Fibroblast of lung (primary cell): ENCODE data around the gene ARMC3. TPM values are rescaled to one million over a fixed set of nuclear protein-coding genes. Genes with fewer than 3 reads are reported as not detected.

ENCODE experiments used
- DNase-seq, 2 donors: peaks; one replicate each; pipeline versions ENCODE4 v3.0.0 to v3.0.0-alpha.2; 2010; ENCODE audit warnings: low read depth in 2 of 2
- H2AFZ ChIP-seq: 2 replicates; pipeline ENCODE4 v1.5.1; 2012; ENCODE audit warnings: low read length, control low read depth, inconsistent platforms
- H3K27ac ChIP-seq: 2 replicates; pipeline ENCODE4 v1.5.1; 2011; ENCODE audit warnings: low read length, control low read depth; ENCODE audit not compliant: insufficient read depth
- H3K27me3 ChIP-seq: 2 replicates; pipeline ENCODE4 v1.5.1; 2011; ENCODE audit warnings: mild to moderate bottlenecking, low read length; ENCODE audit not compliant: control insufficient read depth, insufficient read depth
- H3K36me3 ChIP-seq: 2 replicates; pipeline ENCODE4 v1.5.1; 2011; ENCODE audit warnings: low read length; ENCODE audit not compliant: control insufficient read depth, insufficient read depth
- H3K4me1 ChIP-seq: 2 replicates; pipeline ENCODE4 v1.5.1; 2011; ENCODE audit warnings: low read length; ENCODE audit not compliant: control insufficient read depth, insufficient read depth; ENCODE audit errors: extremely low read depth
- H3K4me2 ChIP-seq: 2 replicates; pipeline ENCODE4 v1.5.1; 2011; ENCODE audit warnings: low read length, control low read depth; ENCODE audit not compliant: insufficient read depth; ENCODE audit errors: extremely low read depth
- H3K4me3 ChIP-seq, 4 experiments: fragments of 200-600 bp in 1 of 4; sonication (generic) in 1 of 4; replicated peaks in 1 of 4; 2 replicates each; pipeline ENCODE4 v1.5.1; 2011 to 2016; ENCODE audit warnings: low read length in 4 of 4, low read depth in 3 of 4, mild to moderate bottlenecking in 3 of 4, control low read depth in 2 of 4, inconsistent platforms in 1 of 4, mixed read lengths in 1 of 4; ENCODE audit not compliant: insufficient read depth in 1 of 4; ENCODE audit errors: control extremely low read depth in 1 of 4
- H3K79me2 ChIP-seq: 2 replicates; pipeline ENCODE4 v1.5.1; 2012; ENCODE audit warnings: mild to moderate bottlenecking, low read length, inconsistent platforms; ENCODE audit not compliant: control insufficient read depth, insufficient read depth
- H3K9ac ChIP-seq: 2 replicates; pipeline ENCODE4 v1.5.1; 2011; ENCODE audit warnings: mild to moderate bottlenecking, low read length, control low read depth; ENCODE audit not compliant: insufficient read depth
- H3K9me3 ChIP-seq: 2 replicates; pipeline ENCODE4 v1.5.1; 2012; ENCODE audit warnings: low read depth, low read length; ENCODE audit not compliant: control insufficient read depth, insufficient read depth
- H4K20me1 ChIP-seq: 2 replicates; pipeline ENCODE4 v1.5.1; 2011; ENCODE audit warnings: low read length; ENCODE audit not compliant: control insufficient read depth, insufficient read depth; ENCODE audit errors: extremely low read depth
- EZH2 ChIP-seq: IDR thresholded peaks from 2 replicates; pipeline ENCODE4 v1.5.1; 2012; ENCODE audit warnings: low read length, control low read depth, mild to moderate bottlenecking; ENCODE audit errors: missing control alignments
- polyA plus RNA-seq, 2 donors: library from polyadenylated mRNA; depleted of rRNA in 1 of 2; stranded (reverse) in 1 of 2; unstranded in 1 of 2; fragments of >200 nt; gene quantifications; 2 replicates each; pipeline ENCODE4 v1.2.1, GENCODE V29; 2011 to 2012; ENCODE audit warnings: missing spikeins in 1 of 2
- total RNA-seq: library from RNA; depleted of rRNA; stranded (reverse); fragments of >200 nt; gene quantifications from 2 replicates; pipeline ENCODE4 v1.2.1, GENCODE V29; 2014
- TF ChIP-seq, protein P1 (sequence below), 2 donors: IDR thresholded peaks in 1 of 2; conservative IDR thresholded peaks in 1 of 2; 1 replicate in 1 of 2; 2 replicates in 1 of 2; pipeline ENCODE4 v1.5.1; 2011 to 2012; ENCODE audit warnings: low read length in 2 of 2, control low read depth in 1 of 2, inconsistent platforms in 1 of 2, low read depth in 1 of 2, mild to moderate bottlenecking in 1 of 2

ARMC3 gene
- total and polyA plus RNA-seq, 2 donors (not counting 1 experiment from before 2014, with no cell fraction given) = not detected

DNA sequence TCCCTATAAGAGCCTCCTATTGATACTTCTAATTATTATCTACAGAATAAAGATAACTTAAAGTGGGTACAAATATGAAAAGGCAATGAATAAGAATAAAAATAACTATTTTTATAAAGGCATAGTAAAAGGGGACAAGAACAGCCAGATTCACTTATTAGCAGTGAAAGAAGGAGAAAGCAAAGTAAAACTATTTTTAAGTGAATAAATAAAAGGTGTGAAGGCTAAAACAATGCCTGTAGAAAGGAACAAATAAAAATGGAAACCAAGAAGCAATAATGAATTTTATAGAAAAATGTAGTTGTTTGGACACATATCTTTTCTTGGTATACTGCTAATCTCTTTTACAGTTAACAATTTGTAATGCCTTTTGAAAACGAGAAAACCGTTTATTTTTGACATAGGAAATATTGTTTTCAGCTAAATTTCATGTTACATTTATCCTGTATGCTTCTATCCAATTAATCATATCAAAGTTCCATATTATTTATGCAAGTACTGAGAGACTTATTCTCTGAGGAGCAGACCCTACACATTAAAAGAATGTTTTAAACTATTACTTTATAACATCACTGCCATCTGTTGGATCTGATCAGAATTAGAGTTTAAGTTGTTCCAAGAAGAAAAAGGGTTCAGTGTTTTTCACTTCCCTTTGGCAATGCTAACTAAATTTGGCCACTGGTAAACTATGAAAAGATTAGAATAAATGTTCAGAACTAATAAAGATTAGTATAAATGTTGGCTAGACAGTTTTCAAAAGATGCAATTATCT, 59.1 kb downstream of the ARMC3 start:
- H3K9ac ChIP-seq = no peak overlapping the region
- H3K79me2 ChIP-seq = no peaks in the 10 kb centered on the region
- H3K4me2 ChIP-seq = no peak overlapping the region
- no peak overlapping the region for H3K27ac ChIP-seq
- no peak overlapping the region for H3K4me3 ChIP-seq
- H3K4me1 ChIP-seq = no peaks in the 10 kb centered on the region
- no peaks in the 10 kb centered on the region for H4K20me1 ChIP-seq
- H3K27me3 ChIP-seq = no peaks in the 10 kb centered on the region
- DNase-seq = peak; percentile 36 to 73
- TF ChIP-seq, protein P1, sequence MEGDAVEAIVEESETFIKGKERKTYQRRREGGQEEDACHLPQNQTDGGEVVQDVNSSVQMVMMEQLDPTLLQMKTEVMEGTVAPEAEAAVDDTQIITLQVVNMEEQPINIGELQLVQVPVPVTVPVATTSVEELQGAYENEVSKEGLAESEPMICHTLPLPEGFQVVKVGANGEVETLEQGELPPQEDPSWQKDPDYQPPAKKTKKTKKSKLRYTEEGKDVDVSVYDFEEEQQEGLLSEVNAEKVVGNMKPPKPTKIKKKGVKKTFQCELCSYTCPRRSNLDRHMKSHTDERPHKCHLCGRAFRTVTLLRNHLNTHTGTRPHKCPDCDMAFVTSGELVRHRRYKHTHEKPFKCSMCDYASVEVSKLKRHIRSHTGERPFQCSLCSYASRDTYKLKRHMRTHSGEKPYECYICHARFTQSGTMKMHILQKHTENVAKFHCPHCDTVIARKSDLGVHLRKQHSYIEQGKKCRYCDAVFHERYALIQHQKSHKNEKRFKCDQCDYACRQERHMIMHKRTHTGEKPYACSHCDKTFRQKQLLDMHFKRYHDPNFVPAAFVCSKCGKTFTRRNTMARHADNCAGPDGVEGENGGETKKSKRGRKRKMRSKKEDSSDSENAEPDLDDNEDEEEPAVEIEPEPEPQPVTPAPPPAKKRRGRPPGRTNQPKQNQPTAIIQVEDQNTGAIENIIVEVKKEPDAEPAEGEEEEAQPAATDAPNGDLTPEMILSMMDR (conservative IDR thresholded peaks at IDR 0.05 in 1 of 2, IDR thresholded peaks at IDR 0.05 in 1 of 2; ENCODE audit: low read depth in 1 of 2, low read length in 2 of 2) = peak; percentile 8 to 34
- TF ChIP-seq EZH2 = no peak
- H3K36me3 ChIP-seq = no peaks in the 10 kb centered on the region
- H3K9me3 ChIP-seq = no peaks in the 10 kb centered on the region
- no peak overlapping the region for H2AFZ ChIP-seq

DNA sequence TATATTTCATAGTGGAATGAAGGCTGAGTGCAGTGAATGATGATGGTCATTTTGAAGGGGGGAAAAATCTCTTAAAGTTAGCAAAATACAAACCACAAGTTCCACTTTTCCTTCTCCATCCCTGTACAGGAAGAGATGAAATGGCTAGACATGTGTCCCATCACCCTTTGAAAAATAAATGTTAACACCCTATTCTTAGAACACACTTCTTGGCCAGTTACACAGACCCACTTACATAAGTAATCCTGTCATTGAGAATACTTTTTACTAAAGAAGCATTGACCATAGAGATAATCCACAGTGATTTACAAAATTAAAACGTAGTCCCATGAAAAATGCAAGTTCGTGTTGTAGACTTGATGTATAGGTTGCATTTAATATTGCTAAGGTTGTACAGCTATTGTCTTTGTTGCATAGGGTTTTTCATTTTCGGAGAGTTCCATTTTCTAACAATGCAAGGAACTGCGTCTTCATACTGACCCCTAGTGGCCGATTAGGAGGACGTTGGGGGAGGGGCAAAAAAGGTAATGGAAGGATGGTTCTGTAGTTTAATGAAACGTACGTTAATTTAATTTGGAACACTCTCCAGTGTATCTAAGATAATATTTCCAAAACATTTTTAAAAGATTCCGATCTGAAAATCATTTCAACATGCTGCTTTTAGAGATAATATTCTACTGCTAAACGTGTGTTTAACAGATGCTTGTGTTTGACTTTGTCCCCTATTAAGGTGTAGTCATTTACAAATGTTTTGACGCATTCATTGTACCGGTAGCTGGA, 60.9 kb downstream of the ARMC3 start:
- H3K9me3 ChIP-seq = no peaks in the 10 kb centered on the region
- H3K4me1 ChIP-seq = no peaks in the 10 kb centered on the region
- DNase-seq = peak; percentile 32 to 75

DNA sequence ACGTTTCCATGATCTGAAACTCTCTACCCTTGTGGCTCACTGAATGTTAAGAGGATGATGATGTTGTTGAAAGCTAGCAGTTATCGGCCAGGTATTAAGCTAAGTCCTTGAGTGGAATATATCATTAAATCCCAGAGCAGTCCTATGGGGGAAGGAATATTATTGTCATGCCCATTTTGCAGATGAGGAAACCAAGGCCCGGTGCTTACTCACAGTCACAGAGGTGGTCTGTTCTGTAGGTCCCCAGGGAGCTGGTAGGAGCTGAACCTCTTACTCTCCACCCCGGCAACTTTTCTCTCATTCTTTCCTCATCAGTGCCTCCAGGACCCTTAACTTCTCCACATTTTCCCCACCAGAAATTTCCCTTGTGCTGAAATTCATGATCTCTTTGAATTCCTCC, 62.6 kb downstream of the ARMC3 start:
- no peaks in the 10 kb centered on the region for H3K36me3 ChIP-seq
- no peaks in the 10 kb centered on the region for H3K79me2 ChIP-seq
- H3K27me3 ChIP-seq = peaks cover 2% of the 10 kb centered on the region
- H4K20me1 ChIP-seq = no peaks in the 10 kb centered on the region
- no peak overlapping the region for H3K4me2 ChIP-seq
- H3K27ac ChIP-seq = no peak overlapping the region
- no peaks in the 10 kb centered on the region for H3K4me1 ChIP-seq
- no peak overlapping the region for H2AFZ ChIP-seq
- no peak overlapping the region for H3K4me3 ChIP-seq
- no peak for TF ChIP-seq EZH2
- H3K9ac ChIP-seq = no peak overlapping the region
- no peak for DNase-seq
- no peaks in the 10 kb centered on the region for H3K9me3 ChIP-seq

More for the DNA sequence above, 60.9 kb downstream of the ARMC3 start:
- no peak overlapping the region for H3K4me3 ChIP-seq
- no peak overlapping the region for H3K4me2 ChIP-seq
- no peak overlapping the region for H3K27ac ChIP-seq
- no peak overlapping the region for H3K9ac ChIP-seq
- H3K36me3 ChIP-seq = no peaks in the 10 kb centered on the region
- no peaks in the 10 kb centered on the region for H3K79me2 ChIP-seq
- peaks cover 2% of the 10 kb centered on the region for H3K27me3 ChIP-seq
- no peaks in the 10 kb centered on the region for H4K20me1 ChIP-seq
- no peak overlapping the region for H2AFZ ChIP-seq
- TF ChIP-seq, protein P1 (conservative IDR thresholded peaks at IDR 0.05 in 1 of 2, IDR thresholded peaks at IDR 0.05 in 1 of 2; ENCODE audit: low read depth in 1 of 2, low read length in 2 of 2) = peak; percentile 88 to 97
- TF ChIP-seq EZH2 = no peak
